SJSA1 (cell line): ENCODE data around the gene ATG7. TPM values are rescaled to one million over a fixed set of nuclear protein-coding genes. Genes with fewer than 3 reads are reported as not detected.

Experiments
- DNase-seq, 2 experiments: peaks; one replicate each; pipeline ENCODE4 v3.0.0-alpha.2; 2015 to 2020; ENCODE audit warnings: low spot score in 2 of 2, low read depth in 1 of 2
- H3K27ac ChIP-seq: fragments of 250-450 bp; sonication (Bioruptor Pico); 2 replicates; pipeline ENCODE4 v1.5.1; 2020; ENCODE audit warnings: mild to moderate bottlenecking, moderate library complexity
- H3K27me3 ChIP-seq: fragments of 250-450 bp; sonication (Bioruptor Pico); replicated peaks from 2 replicates; pipeline ENCODE4 v1.5.1; 2020; ENCODE audit warnings: mild to moderate bottlenecking, moderate library complexity
- H3K36me3 ChIP-seq: fragments of 250-450 bp; sonication (Bioruptor Pico); 2 replicates; pipeline ENCODE4 v1.5.1; 2020; ENCODE audit warnings: mild to moderate bottlenecking
- H3K4me1 ChIP-seq: fragments of 250-450 bp; sonication (Bioruptor Pico); replicated peaks from 2 replicates; pipeline ENCODE4 v1.6.1; 2021; ENCODE audit warnings: mild to moderate bottlenecking
- H3K4me3 ChIP-seq: fragments of 250-450 bp; sonication (Bioruptor Pico); 2 replicates; pipeline ENCODE4 v1.5.1; 2020; ENCODE audit warnings: mild to moderate bottlenecking
- H3K9me3 ChIP-seq: fragments of 250-450 bp; sonication (Bioruptor Pico); replicated peaks from 2 replicates; pipeline ENCODE4 v1.5.1; 2020; ENCODE audit warnings: mild to moderate bottlenecking
- total RNA-seq: library from RNA; depleted of rRNA; stranded (reverse); fragments of >200 nt; shearing (Covaris generic); gene quantifications from 2 replicates; pipeline ENCODE4 v1.2.3, GENCODE V29; 2014

Gene ATG7
- total RNA-seq, 1 experiment from 2014 or later = 45.2 TPM

DNA sequence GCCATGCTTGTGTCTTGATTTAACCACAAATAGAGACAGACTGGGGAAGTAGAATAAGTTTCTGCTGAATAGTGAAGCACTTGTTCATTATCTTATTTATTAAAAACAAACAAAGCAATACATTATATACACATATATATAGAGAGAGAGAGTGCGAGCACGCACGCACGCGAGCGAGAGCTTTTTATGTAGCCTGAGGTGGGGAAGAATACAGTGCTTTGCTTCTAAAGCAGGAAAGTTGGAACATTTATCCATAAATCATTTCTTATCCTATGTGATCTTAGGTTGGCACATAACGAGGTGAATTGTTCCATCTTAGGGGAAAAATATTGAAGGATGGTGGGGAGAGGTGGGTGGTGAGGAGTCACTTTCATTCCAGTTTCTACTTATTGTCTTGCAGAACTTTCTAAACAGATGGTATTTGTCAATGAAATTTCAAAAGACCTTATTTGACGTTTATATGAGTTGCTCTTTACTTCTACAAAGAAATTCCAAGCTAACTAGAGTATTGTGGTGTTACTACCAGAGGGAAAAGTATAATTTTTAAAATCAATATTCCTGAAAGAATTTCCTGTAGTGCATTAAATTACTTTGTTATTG lies 110.0 kb downstream of the ATG7 start:
- 0 out of 2 replicates have a peak, but pooled peaks cover 11% of the 10 kb centered on the region for H3K36me3 ChIP-seq
- H3K9me3 ChIP-seq = no peaks in the 10 kb centered on the region
- H3K27me3 ChIP-seq = no peaks in the 10 kb centered on the region
- no peak overlapping the region for H3K27ac ChIP-seq
- DNase-seq = no peak
- H3K4me3 ChIP-seq = no peak overlapping the region
- H3K4me1 ChIP-seq = peaks cover 34% of the 10 kb centered on the region

DNA sequence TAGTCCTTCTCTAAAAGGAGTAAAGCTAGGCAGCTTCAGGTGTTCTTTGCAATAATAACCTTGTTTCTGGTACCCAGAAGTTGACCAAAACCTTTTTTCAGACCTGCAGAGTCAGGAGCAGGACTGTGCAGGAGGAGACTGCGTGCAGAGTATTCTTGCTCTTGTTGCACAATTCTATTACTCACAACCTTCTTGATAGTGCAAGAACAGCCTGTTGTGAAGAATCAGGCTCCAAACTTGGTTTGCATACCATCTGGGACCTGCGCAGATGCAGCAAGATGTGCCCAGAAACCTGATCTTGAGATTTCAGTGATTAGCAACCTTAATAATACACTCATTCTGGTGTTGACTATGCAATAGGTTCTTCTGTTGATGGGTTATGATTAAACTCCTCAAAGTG lies 111.9 kb downstream of the ATG7 start:
- DNase-seq = no peak
- Histone ChIP-seq H3K36me3 (0 out of 2 replicates have a peak, but pooled peaks cover 11% of the 10 kb centered on the region), H3K9me3 (no peaks in the 10 kb centered on the region), H3K27ac (no peak overlapping the region), H3K27me3 (no peaks in the 10 kb centered on the region), H3K4me1 (peaks cover 34% of the 10 kb centered on the region), H3K4me3 (no peak overlapping the region)

DNA sequence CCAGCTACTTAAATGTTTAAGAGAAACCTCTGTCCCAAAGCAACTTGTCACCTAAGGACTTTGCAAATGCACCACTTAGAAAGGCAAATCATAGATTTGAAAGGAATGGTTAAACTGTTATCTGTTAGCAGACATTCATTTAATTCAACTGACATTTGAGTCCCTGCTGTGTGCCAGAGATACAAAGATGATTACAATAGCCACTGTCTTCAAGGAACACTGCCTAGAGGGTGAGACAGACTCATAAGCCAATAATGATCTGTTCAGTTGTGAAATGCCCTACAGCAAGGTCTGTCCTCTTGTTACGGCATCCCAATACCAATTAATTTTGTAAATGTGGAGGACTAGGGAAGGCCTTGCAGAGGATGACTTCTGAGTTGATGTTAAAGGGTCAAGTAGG lies 113.1 kb downstream of the ATG7 start:
- Histone ChIP-seq H3K9me3 (no peaks in the 10 kb centered on the region), H3K27me3 (no peaks in the 10 kb centered on the region), H3K4me1 (peaks cover 23% of the 10 kb centered on the region), H3K27ac (peak overlapping the region; percentile 3; the same call in 1 of the 2 replicates), H3K4me3 (no peak overlapping the region), H3K36me3 (peaks cover 11% of the 10 kb centered on the region; the same call in 1 of the 2 replicates)
- no peak for DNase-seq

DNA sequence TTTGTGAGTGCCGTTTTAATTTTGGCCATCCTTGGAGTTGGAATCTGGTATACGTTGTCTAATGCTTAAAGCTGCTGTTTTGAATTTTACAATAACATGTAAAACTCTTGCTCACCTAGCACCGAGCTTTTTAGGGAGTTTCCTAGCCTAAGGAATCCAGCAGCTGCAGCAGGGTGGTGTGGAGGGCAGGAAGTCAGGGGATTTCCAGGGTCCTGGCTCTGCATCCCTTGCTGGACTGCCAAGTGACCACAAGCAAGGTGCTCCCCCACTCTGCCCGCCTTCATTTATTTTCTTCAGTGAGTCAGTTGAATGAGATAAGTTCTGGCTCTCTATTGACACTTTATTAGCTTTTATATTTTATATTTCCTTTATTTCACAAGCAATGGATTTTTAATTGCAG lies 113.7 kb downstream of the ATG7 start:
- Histone ChIP-seq H3K9me3 (no peaks in the 10 kb centered on the region), H3K27me3 (no peaks in the 10 kb centered on the region), H3K36me3 (peaks cover 11% of the 10 kb centered on the region; the same call in 1 of the 2 replicates), H3K27ac (peak overlapping the region; percentile 3; the same call in 1 of the 2 replicates), H3K4me1 (peaks cover 17% of the 10 kb centered on the region), H3K4me3 (no peak overlapping the region)
- DNase-seq = peak; percentile 19 to 59

DNA sequence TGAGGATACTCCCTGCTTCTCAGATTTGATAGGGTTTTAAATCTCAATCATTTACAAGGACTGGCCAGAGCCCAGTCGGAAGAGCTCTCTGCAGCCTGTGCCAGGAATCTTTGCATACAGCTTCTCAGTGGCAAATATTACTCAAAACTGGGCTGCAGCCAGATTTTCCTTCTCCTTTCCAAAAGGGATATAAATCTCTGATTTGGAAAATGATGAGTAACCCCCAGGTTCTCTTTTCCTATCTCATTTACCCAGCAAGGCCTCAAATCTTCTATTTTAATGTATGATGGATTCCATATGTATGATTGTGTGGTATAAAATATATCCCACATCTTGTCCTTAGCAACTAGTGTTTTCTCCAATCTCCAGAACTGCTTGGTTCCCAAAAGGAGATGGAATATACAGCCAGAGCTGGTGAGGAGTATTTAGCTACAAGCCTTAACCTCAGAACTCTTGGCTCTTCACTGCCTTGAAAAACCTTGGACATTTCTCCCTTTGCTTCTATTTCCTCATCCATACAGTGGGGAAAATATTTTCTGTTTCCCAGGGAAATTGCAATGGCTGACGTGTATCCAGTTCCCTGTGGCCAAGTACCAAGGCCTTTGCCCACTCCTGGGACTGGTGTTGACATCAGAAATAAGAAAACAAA lies 114.4 kb downstream of the ATG7 start:
- no peaks in the 10 kb centered on the region for H3K9me3 ChIP-seq
- no peak overlapping the region for H3K27ac ChIP-seq

DNA sequence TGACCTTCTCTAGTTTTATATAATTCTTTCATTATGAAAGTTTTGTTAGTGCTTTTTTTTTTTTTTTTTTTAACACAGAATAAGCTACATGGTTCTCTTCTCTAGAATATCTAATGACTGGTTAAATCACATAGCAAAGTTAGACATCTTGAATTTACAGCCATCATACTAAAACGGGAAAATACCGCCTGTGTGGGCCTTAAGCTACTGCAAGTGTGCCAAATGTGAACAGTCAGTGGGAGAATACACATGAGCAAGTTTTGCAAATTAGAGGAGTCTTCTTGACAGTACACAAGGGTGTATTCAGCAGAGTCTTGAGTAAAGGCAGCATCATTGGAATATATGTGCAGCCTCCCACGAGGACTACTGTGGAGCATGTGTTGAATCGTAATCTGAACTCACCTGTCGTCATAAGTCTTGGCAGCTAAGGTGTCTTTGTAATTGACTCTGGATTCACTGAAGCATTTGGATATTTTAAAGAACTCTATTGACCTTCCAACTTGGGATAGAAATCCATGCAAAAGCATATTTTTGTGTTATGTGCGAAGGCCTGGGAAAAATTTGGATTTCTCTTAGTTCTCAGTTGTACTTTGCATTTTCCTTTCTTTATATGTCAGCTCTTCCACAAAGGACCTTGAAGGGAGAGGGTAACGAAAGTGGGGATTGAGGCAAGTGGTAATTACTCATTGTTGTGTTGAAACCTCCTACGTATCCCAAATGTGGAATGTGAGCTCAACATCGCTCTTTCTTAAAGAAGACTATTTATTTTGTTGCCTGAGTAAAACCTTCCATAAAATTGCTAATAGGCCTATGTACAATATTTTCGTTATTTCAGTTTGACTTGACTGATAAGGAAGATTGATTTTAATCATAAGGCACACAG lies 117.4 kb downstream of the ATG7 start:
- DNase-seq = no peak
- Histone ChIP-seq H3K9me3 (no peaks in the 10 kb centered on the region), H3K4me1 (peaks cover 33% of the 10 kb centered on the region), H3K27ac (no peak overlapping the region), H3K36me3 (peaks cover 11% of the 10 kb centered on the region; the same call in 1 of the 2 replicates), H3K27me3 (no peaks in the 10 kb centered on the region), H3K4me3 (no peak overlapping the region)

More for the DNA sequence above, 114.4 kb downstream of the ATG7 start:
- DNase-seq = no peak
- H3K4me3 ChIP-seq = no peak overlapping the region
- peaks cover 19% of the 10 kb centered on the region for H3K4me1 ChIP-seq
- H3K36me3 ChIP-seq = peaks cover 11% of the 10 kb centered on the region; the same call in 1 of the 2 replicates
- H3K27me3 ChIP-seq = no peaks in the 10 kb centered on the region

DNA sequence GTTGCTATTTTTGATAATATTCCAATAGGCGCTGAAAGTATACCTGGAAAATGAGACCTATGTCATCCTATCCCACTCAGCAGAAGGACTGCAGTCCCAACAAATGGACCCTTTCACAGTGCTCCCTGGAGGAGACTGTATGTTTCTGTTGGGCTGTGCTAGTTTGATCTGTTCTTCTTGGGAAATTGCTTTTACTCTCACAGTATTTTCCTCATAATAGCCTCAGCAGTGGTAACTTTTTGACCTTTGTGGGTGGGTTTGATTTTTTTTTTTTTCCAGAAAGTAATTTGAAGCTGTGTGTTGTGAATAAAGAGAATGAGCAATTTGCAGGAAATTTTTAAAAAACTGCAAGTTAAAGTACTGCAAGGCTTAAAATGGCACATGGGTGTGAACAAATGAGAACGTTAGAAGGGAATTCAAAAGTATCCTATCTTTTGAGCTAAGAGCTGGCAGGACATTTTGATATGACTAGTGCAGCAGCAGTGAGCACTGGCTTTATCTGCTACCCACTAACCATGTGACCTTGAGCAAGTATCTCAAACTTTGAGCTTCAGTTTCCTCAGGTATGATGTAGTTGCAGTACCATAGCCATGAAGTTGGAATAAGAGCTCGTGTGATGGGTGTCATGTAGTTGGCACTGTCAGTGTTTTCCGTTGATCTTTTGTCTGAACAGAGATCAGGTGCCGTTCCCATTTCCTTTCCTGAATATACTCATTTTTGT lies 118.4 kb downstream of the ATG7 start:
- Histone ChIP-seq H3K9me3 (no peaks in the 10 kb centered on the region), H3K4me3 (no peak overlapping the region), H3K36me3 (peaks cover 11% of the 10 kb centered on the region; the same call in 1 of the 2 replicates), H3K27ac (no peak overlapping the region), H3K4me1 (peaks cover 27% of the 10 kb centered on the region), H3K27me3 (no peaks in the 10 kb centered on the region)
- DNase-seq = no peak

DNA sequence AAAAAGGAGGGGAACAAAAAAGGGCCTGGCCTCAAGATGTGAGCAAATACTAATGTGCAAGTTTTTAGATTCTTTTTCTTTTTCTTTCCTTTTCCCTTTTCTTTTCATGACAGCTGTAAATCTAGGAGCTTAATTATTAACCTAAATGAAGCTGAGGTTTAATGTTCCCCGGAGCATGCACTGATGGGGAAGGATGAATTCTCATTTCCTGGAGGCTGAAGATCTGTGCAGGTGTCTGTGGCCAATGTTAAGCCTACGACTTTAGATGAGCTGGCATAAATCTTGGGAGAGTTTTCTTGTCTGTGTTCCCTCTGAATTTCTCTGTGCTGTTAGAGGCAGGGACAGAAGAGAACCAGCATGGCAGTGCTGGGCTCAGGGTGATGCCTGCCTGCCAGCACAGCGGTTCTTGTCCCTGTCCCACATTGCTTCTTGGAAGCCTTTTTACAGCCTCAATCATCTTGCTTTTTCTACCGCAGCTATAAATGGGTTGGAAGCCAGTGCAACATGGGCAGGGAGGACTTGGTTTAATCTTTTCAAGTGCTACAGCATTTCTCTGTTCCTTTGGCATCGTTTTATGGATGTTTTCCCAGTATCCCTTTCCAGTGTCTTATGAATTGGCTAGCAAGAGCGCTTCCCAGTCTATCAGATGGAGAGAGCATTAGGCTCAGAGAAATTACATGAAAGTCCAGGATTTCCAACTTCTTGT lies 119.1 kb downstream of the ATG7 start:
- no peak overlapping the region for H3K27ac ChIP-seq

DNA sequence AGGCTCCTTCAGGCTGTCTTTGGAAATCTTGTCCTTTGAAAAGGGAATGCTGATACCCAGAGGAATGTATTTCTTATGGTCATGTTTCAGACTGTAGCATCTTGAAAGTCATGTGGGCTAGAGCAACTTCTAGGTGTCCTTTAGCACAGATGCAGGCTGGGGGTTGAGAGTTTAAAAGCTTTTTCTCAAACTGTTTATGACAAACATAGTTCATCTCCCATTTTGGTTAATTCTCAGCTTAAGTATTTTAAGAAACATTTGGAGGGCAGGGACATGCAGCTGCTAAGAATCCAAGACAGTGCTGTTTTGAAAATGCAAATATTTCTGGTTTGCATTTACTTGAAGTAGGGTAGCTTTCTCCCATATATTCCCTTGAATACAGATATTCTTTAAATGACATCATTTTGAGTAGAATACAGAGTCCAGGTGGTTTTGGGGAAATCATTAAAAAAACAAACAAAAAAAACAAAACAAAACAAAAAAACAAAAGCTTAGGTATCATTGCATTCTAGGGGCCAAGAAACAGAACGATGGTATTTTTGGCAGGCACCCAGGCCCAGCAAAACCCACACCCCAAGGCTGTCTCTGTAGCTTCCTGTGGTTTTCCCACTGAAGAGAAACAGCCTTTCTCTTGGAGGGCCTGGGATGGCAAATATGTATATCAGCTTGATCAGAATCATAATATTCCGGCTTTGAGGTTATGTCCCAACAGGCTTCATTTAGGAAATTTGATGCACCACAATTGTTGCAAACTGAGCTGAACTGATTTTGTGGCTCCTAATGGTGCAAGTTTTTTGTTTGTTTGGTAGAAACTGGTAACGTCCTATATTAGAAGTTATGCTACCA lies 120.0 kb downstream of the ATG7 start:
- H3K27me3 ChIP-seq = no peaks in the 10 kb centered on the region
- H3K36me3 ChIP-seq = peaks cover under 1% of the 10 kb centered on the region; the same call in 1 of the 2 replicates
- H3K9me3 ChIP-seq = no peaks in the 10 kb centered on the region
- no peak overlapping the region for H3K4me3 ChIP-seq
- peak overlapping the region; percentile 27; the same call in 1 of the 2 replicates for H3K27ac ChIP-seq
- DNase-seq = peak; percentile 62 to 64
- H3K4me1 ChIP-seq = peaks cover 17% of the 10 kb centered on the region

More for the DNA sequence above, 119.1 kb downstream of the ATG7 start:
- peaks cover 10% of the 10 kb centered on the region; the same call in 1 of the 2 replicates for H3K36me3 ChIP-seq
- no peak for DNase-seq
- no peaks in the 10 kb centered on the region for H3K27me3 ChIP-seq
- peaks cover 19% of the 10 kb centered on the region for H3K4me1 ChIP-seq
- H3K4me3 ChIP-seq = no peak overlapping the region
- H3K9me3 ChIP-seq = no peaks in the 10 kb centered on the region

DNA sequence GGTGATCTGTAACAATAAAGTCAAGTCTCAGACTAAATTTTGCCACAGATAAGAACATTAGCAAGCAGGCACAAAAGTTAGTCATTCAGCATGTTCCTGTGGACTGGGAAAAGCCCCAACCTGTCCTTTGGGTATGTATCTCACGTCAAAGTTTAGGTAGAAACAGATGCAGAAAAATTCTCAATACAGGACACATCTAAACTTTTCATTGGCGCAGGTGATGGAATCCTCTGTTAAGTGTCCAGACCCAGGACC lies 120.6 kb downstream of the ATG7 start:
- Histone ChIP-seq H3K9me3 (no peaks in the 10 kb centered on the region), H3K36me3 (no peaks in the 10 kb centered on the region; the same call in 1 of the 2 replicates), H3K27me3 (no peaks in the 10 kb centered on the region), H3K4me3 (no peak overlapping the region), H3K4me1 (peaks cover 17% of the 10 kb centered on the region), H3K27ac (peak overlapping the region; percentile 27; the same call in 1 of the 2 replicates)
- DNase-seq = no peak

DNA sequence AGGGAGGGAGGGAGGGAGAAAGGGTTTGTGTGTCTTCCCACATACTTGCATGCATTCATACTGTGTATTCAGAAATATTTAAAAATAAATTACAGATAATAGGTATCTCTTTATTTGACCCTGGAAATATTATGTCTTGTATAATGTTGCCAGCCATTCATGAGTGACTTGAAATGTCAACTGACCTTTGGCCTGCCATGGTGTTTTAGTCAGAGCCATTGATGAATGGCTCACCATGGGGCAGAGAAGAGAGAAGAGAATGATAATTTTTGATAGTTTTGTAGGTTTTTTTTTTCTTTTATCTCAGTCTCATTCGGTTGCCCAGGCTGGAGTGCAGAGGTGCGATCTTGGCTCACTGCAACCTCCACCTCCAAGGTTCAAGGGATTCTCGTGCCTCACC lies 121.2 kb downstream of the ATG7 start:
- H3K36me3 ChIP-seq = no peaks in the 10 kb centered on the region; the same call in 1 of the 2 replicates
- H3K9me3 ChIP-seq = no peaks in the 10 kb centered on the region
- no peak overlapping the region for H3K27ac ChIP-seq
- DNase-seq = no peak
- H3K4me3 ChIP-seq = no peak overlapping the region
- H3K27me3 ChIP-seq = no peaks in the 10 kb centered on the region
- H3K4me1 ChIP-seq = peaks cover 17% of the 10 kb centered on the region

DNA sequence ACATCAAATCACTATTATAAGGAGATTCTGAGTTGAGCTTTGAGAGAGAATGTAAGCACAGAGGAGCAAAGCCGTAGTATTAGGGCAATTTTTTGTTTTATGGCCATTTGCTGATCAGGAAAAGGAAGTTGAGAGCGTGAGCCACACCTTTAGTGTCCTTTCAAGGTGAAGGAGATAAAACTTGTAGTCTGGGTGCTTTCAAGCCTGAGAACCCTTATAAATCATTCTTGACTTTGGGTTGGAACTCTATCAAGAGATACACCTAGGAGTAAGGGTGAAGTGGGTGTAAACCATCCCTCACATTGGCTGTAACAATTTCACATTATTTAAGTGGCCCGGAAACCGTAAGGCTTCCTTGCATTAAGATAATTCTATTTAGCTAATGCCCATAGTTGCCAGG lies 122.2 kb downstream of the ATG7 start:
- DNase-seq = no peak
- H3K9me3 ChIP-seq = no peaks in the 10 kb centered on the region
- H3K4me1 ChIP-seq = peaks cover 17% of the 10 kb centered on the region
- H3K27me3 ChIP-seq = no peaks in the 10 kb centered on the region
- no peaks in the 10 kb centered on the region; the same call in 1 of the 2 replicates for H3K36me3 ChIP-seq
- H3K4me3 ChIP-seq = no peak overlapping the region
- no peak overlapping the region for H3K27ac ChIP-seq
